Transverse colon (tissue), 4 donors: ENCODE data around the gene ANKRD10. TPM values are rescaled to one million over a fixed set of nuclear protein-coding genes. Genes with fewer than 3 reads are reported as not detected.

Source experiments
- DNase-seq: peaks from one replicate; pipeline ENCODE4 v3.0.0-alpha.2; 2019
- H3K27ac ChIP-seq, 4 donors: fragments of 200-600 bp; sonication (generic); 2 replicates each; pipeline ENCODE4 v1.5.1; 2016 to 2018; ENCODE audit warnings: inconsistent platforms in 4 of 4
- H3K27me3 ChIP-seq: fragments of 200-600 bp; sonication (generic); 2 replicates; pipeline ENCODE4 v1.5.1; 2017; ENCODE audit warnings: inconsistent platforms
- H3K36me3 ChIP-seq, 4 donors: fragments of 200-600 bp; sonication (generic); 2 replicates each; pipeline ENCODE4 v1.5.1; 2017 to 2019; ENCODE audit warnings: inconsistent platforms in 4 of 4
- H3K4me1 ChIP-seq, 4 donors: fragments of 200-600 bp; sonication (generic); 2 replicates each; pipeline ENCODE4 v1.5.1; 2017 to 2020; ENCODE audit warnings: inconsistent platforms in 4 of 4
- H3K4me3 ChIP-seq, 4 donors: fragments of 200-600 bp; sonication (generic); 1 replicate in 1 of 4; 2 replicates in 3 of 4; pipeline versions ENCODE4 v1.5.1 to v1.6.1; 2017 to 2019; ENCODE audit warnings: inconsistent platforms in 4 of 4
- H3K9me3 ChIP-seq, 2 donors: fragments of 200-600 bp; sonication (generic); 2 replicates each; pipeline ENCODE4 v1.5.1; 2017 to 2019; ENCODE audit warnings: inconsistent platforms in 2 of 2
- CTCF ChIP-seq, 5 experiments: fragments of 200-600 bp in 3 of 5; fragments of 450-650 bp in 2 of 5; sonication (generic) in 3 of 5; IDR thresholded peaks; 1 replicate in 2 of 5; 2 replicates in 3 of 5; pipeline ENCODE4 v1.5.1; 2016 to 2017; ENCODE audit warnings: antibody characterized with exemption in 5 of 5, inconsistent platforms in 3 of 5, mild to moderate bottlenecking in 2 of 5, moderate library complexity in 1 of 5
- EP300 ChIP-seq: sonication (generic); formaldehyde crosslinking; IDR thresholded peaks from one replicate; pipeline ENCODE4 v1.6.1; 2017; ENCODE audit warnings: antibody characterized with exemption, low read depth
- POLR2A ChIP-seq: fragments of 450-650 bp; IDR thresholded peaks from one replicate; pipeline ENCODE4 v1.6.1; 2016; ENCODE audit warnings: antibody characterized with exemption, mild to moderate bottlenecking, moderate library complexity
- POLR2AphosphoS5 ChIP-seq, 3 donors: sonication (generic); formaldehyde crosslinking; IDR thresholded peaks; one replicate each; pipeline ENCODE4 v1.6.1; 2016; ENCODE audit warnings: antibody characterized with exemption in 3 of 3
- WGBS, 2 donors: methylation state at CpG; one replicate each; pipeline ENCODE4 v1.1.5; 2018; ENCODE audit warnings: low coverage in 1 of 2; 5-methylcytosine and 5-hydroxymethylcytosine counted together
- in situ Hi-C, 4 donors: fragments of 200-750 bp; cut with MboI; loops; one replicate each; pipeline versions ENCODE4 v1.15.0 to v1.15.1; 2017; ENCODE audit warnings: low sequenced_read_pairs in 3 of 4, low pct_ligation_motif_present in 1 of 4, low pct_unique_long_range_greater_than_20kb in 1 of 4
- intact Hi-C: fragments of 100-400 bp; cut with DNase I; formaldehyde crosslinking; loops from one replicate; pipeline ENCODE4 v1.15.1; 2023; ENCODE audit warnings: low total_unique reads
- total RNA-seq, 4 donors: library from RNA; depleted of rRNA; stranded (reverse); fragments of >200 nt; gene quantifications; one replicate each; pipeline ENCODE4 v1.1.0, GENCODE V29; 2016

Gene ANKRD10
- total RNA-seq, 4 donors from 2014 or later: 124 to 286 (median 188) TPM

DNA sequence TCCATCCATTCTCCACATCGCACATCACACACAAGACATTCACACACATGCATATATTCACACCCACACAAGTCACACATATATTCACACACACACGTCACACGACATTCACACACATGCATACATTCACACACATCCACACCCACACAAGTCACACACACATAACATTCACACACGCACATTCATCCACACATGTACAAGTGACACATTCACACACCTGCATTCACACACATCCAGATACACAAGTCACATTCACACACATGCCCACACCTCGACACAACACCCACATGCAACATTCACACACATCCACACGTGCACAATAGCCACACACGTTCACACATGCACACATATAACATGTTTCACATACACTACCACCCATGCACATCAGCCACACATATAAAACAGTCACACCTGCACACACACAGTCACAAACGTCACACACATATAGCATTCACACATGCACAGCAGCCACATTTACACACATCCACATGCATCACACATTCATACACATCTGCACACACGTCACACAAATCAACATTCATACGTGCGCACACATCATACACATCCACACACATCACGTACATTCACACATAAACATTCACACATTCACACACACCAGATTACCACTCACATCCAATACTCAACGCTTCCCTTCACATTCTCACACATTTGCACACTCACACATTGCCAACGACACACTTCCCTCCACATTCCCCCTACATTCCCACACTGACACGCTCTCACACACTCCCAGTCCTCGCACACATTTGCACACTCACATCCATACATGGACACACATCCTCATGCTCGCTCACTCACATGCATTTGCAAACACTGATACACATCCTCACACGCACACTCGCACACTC, 41.0 kb downstream of the ANKRD10 start:
- Histone ChIP-seq H3K36me3 (no peaks in the 10 kb centered on the region), H3K27me3 (peaks cover 8% of the 10 kb centered on the region), H3K27ac (peak overlapping the region in 1 of 4 donors; percentile 28), H3K9me3 (no peaks in the 10 kb centered on the region), H3K4me1 (peaks cover 17 to 29% (median 21%) of the 10 kb centered on the region in 4 donors), H3K4me3 (peak overlapping the region; percentile 3 to 39 (median 22))
- intact Hi-C loops: no loop called here
- DNase-seq: no peak
- in situ Hi-C loops: no loop called here
- TF ChIP-seq CTCF (IDR thresholded peaks at IDR 0.05): no peak
- no peak for TF ChIP-seq EP300
- TF ChIP-seq POLR2A: no peak
- WGBS, 2 donors: 43 to 57% methylated on average over 10 to 19 of the region's 19 CpGs

DNA sequence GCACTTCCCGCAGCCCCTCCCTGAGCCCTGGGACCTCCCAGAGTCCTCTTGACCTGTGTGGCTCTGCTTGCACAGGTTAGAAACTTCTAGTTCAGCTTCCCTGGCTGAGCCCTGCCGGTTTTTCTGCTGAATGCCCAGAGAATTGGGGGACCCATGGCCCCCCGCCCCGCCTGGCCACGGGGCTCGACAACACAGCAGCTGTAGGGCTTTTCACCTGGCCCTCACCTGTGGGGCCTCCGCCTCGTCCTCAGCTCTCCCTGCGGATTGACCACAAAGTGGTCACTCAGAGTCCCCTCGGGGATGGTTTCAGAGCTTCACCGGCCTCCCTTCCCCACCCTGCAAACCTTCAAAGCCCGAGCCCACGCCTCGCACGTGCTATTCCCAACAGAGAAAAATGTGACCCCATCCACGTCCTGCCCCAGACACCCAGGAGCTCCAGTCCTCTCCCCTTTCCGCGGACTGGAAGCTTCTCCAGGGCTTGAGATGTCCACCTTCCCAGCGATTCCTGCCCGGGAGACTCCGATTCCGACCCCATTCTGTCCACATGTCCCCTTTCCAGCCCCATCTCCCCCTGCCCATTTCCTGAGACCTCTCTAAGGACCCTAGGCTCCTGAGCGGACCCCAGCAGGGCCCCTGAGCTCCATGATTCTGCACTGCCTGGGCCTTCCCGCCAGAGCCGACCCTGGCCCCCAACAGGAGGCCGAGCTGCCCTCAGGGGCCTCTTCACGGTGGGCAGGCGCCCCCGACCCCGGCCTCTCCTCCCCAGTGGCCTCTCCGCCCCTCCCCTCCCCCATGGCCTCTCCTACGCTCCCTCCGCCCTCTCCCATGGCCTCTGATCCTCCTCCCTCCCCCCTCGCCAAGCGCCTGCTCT, 41.9 kb downstream of the ANKRD10 start:
- no peak for TF ChIP-seq POLR2AphosphoS5 (IDR thresholded peaks at IDR 0.05)
- no peak for TF ChIP-seq POLR2A
- TF ChIP-seq EP300: no peak
- TF ChIP-seq CTCF (IDR thresholded peaks at IDR 0.05): no peak
- DNase-seq: no peak
- H3K27me3 ChIP-seq: peaks cover 8% of the 10 kb centered on the region
- in situ Hi-C loops: no loop called here
- peaks cover 17 to 29% (median 21%) of the 10 kb centered on the region in 4 donors for H3K4me1 ChIP-seq
- intact Hi-C loops: no loop called here
- H3K36me3 ChIP-seq: no peaks in the 10 kb centered on the region
- WGBS, 2 donors: 82% methylated on average over 35 of the region's 35 CpGs; no CpG with 5 or more reads in 1 of the 2 donors
- no peak overlapping the region for H3K27ac ChIP-seq
- no peaks in the 10 kb centered on the region for H3K9me3 ChIP-seq
- no peak overlapping the region for H3K4me3 ChIP-seq

- Histone ChIP-seq H3K36me3 (no peaks in the 10 kb centered on the region), H3K27me3 (peaks cover 8% of the 10 kb centered on the region), H3K4me1 (peaks cover 17 to 29% (median 21%) of the 10 kb centered on the region in 4 donors), H3K9me3 (no peaks in the 10 kb centered on the region), H3K4me3 (no peak overlapping the region), H3K27ac (peak overlapping the region in 1 of 4 donors; percentile 2)
- no peak for DNase-seq
- in situ Hi-C loops: no loop called here
- intact Hi-C loops: no loop called here
- 65 to 67% methylated on average over 3 to 13 of the region's 13 CpGs for WGBS, 2 donors
- no peak for TF ChIP-seq POLR2AphosphoS5 (IDR thresholded peaks at IDR 0.05)
Measured at GRCh38 chr13:110872034-110872767, 42.7 kb downstream of the ANKRD10 start.

DNA sequence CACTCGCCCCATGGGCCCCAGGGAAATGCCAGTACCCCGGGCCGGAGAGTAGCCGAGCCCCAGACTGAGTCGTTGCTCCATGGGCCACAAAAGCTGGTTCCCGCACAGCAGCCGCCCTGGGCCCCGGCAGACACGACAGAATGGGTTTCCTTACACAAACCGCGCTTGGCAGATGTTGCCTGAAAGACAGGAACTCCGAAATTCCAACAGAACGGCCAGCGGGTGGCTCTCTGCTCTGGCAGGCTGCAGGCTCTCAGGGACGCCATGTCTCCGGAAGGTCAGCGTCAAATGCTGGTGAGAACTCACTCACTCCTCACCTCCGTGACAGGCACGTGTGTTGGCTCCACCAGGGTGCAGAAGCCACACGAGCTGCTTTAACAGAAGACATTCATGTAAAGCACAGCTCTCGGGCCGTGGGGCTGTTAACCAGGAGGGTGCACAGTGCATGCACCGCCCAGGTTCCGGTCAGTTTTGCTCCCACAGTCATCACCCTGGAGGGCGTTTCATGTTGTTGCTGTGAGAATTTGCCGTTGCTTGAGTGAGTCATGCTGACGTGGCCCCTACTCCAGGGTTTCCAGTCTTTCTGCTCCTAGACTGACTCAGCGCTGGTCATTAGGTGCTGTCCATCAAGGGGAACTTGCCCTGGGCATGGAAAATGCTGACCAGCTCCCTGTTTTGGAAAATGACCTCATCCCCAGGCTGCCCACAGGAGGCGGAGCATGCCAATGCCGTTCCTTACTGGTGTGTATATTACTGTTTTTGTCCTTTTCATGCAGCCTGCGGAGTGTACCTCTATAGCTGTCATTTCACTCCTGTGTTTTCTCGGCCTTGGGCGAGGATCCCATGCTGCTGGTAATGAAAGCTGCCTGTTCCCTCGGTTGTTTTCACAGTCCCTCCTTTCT, 44.8 kb downstream of the ANKRD10 start:
- Histone ChIP-seq H3K27me3 (peaks cover 8% of the 10 kb centered on the region), H3K36me3 (no peaks in the 10 kb centered on the region), H3K4me3 (peak overlapping the region in 2 of 4 donors; percentile 3 to 17), H3K4me1 (peaks cover 15 to 24% (median 18%) of the 10 kb centered on the region in 4 donors), H3K27ac (peak overlapping the region; percentile 70 to 80 (median 78)), H3K9me3 (no peaks in the 10 kb centered on the region)
- peak; percentile 74 for DNase-seq
- 20 to 61% methylated on average over 5 to 34 of the region's 34 CpGs for WGBS, 2 donors
- intact Hi-C loops (no loop called here), in situ Hi-C loops (no loop called here)
- TF ChIP-seq CTCF (IDR thresholded peaks at IDR 0.05) (peak in 3 of 5 experiments; percentile 11 to 29 (median 13)), POLR2A (no peak), POLR2AphosphoS5 (IDR thresholded peaks at IDR 0.05) (peak; percentile 80 to 88 (median 81)), EP300 (peak; percentile 78)
